GM12865 (cell line): ENCODE data around the gene STRN4.

Source experiments
- DNase-seq: peaks from one replicate; pipeline ENCODE4 v3.0.0; 2010; ENCODE audit warnings: low read depth
- H3K4me3 ChIP-seq: 2 replicates; pipeline ENCODE4 v1.5.1; 2011; ENCODE audit warnings: mild to moderate bottlenecking, low read depth, low read length, control low read depth
- TF ChIP-seq, protein P1 (sequence below): IDR thresholded peaks from 2 replicates; pipeline ENCODE4 v1.5.1; 2011; ENCODE audit warnings: low read length, control low read depth, low read depth, inconsistent platforms; ENCODE audit not compliant: insufficient read depth; ENCODE audit errors: missing control alignments

Gene STRN4

DNA sequence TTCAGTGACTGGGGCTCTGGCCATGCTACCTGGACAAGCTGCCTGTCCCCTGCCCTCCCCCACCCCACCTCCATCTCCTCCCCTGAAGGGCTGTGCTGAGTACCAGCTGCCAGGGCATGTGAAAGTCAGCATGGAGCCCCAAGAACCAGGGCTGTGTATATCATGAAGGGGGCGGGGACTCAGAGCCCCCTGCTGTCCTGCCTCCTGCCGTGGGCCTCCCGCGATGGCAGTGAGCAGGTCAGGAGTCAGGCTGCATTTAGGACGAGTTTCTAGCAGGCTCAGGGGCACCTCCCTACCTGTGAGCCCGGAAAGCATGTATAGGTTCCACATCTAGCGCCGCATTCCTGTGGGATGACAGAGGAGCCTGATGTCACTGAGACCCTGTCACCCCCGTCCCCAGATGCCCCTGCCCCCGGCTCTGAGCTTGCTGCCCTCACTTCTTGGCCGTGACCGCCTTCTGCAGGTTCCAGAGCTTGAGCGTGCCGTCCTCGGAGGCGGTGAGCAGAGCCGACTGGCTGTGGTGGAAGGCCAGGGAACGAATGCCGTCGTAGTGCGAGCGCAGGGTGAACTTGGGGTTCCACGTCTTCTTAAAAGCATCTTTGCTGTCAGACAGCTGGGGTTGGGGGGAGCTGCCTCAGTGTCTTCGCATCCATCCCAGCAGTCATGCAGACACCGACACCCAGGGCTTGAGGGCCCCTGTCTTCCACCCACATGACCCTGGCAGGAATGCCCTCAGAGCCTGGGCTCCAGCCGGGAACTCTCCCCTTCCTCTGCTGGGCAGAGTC lies 21.0 kb downstream of the STRN4 start:
- TF ChIP-seq, protein P1, sequence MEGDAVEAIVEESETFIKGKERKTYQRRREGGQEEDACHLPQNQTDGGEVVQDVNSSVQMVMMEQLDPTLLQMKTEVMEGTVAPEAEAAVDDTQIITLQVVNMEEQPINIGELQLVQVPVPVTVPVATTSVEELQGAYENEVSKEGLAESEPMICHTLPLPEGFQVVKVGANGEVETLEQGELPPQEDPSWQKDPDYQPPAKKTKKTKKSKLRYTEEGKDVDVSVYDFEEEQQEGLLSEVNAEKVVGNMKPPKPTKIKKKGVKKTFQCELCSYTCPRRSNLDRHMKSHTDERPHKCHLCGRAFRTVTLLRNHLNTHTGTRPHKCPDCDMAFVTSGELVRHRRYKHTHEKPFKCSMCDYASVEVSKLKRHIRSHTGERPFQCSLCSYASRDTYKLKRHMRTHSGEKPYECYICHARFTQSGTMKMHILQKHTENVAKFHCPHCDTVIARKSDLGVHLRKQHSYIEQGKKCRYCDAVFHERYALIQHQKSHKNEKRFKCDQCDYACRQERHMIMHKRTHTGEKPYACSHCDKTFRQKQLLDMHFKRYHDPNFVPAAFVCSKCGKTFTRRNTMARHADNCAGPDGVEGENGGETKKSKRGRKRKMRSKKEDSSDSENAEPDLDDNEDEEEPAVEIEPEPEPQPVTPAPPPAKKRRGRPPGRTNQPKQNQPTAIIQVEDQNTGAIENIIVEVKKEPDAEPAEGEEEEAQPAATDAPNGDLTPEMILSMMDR: no peak
- DNase-seq: no peak
- no peak overlapping the region for H3K4me3 ChIP-seq

DNA sequence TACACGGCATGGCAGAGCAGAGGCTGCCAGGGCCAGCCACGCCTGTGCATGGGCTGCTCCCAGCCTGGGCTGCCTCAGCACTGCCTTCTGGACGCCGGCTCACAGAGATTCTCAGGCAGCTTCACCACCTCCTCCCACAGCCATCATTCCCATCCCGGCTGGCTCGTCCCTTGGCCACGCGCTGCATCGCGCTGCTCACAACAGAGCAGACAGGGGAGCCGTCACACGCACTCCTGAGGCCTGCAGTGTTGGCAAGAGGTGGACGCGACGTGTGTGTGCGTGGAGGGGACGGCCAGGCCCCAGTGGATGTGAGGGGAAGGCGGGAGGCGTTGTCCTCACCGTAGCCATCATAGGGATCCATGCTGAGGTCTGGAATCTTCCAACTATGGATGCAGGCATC lies 21.8 kb downstream of the STRN4 start:
- no peak for DNase-seq
- no peak overlapping the region for H3K4me3 ChIP-seq
- TF ChIP-seq, protein P1: no peak

DNA sequence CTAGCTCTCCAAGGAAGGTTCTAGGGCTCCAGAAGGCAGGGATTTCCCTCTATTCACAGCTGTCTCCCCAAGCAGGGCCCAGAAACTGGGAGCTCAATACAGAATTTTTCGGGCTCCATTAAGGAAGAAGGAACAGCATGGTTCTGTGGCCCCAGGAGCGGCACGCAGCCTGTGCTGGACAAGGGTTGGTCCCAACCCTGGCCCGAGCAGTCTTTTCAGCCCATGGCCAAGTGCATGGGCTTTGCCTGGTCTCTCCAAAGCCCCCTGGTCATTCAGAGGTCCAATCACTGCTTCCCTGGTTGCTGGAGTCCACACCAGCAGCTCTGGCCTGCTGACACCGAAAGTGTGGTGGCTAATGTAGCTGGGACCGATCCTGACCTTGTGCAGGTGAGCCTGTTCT lies 22.8 kb downstream of the STRN4 start:
- no peak overlapping the region for H3K4me3 ChIP-seq
- no peak for DNase-seq
- TF ChIP-seq, protein P1: no peak

DNA sequence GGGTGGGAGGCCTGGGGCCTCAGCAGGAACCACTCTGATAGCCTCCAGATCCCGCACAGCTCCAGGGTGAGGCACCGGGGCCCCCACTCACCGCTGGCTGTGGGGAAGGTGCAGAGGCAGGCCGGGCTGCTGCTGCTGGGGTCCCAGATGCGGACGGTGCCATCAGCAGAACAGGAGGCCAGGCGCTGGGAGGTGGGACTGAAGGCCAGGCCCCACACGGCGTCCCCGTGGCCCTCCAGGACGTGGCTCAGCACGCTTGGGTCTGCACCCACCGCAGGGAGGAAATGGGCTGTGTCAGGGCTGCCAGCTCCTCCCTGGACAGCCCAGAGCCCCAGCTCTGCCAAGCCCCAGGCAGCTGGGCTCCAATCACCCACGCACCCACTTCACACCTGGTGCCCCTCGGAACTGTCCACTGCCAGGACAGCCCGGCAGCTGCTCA lies 23.2 kb downstream of the STRN4 start:
- TF ChIP-seq, protein P1: no peak
- no peak for DNase-seq
- H3K4me3 ChIP-seq: no peak overlapping the region

DNA sequence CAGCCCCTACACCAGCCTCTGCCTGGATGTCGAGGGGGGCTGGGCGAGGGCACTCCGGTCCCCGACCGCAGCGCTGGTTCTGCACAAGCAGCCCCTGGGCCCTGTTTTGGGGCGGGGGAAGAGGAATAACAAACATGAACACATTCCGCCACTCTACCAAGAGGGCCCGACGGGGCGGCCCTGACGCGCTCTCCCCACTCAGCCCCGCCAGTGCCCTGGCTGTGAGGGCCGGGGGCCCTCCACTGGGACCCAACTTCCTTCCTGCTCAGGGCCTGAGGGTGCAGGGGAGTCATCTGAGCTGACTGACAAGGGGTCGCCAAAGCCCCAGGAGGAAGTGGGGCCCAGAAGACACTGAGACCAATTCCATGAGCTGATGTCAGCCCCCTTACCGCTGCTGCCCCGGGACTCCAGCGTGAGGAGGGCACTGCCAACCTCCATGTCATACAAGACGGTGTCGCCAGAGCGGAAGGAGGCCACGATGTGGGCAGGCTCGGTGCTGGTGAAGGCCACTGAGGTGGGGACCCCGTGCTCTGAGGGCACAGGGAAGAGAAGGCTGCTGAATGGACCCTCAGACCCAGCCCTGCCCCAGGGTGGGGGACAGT lies 23.7 kb downstream of the STRN4 start:
- TF ChIP-seq, protein P1: no peak
- no peak overlapping the region for H3K4me3 ChIP-seq
- DNase-seq: no peak

DNA sequence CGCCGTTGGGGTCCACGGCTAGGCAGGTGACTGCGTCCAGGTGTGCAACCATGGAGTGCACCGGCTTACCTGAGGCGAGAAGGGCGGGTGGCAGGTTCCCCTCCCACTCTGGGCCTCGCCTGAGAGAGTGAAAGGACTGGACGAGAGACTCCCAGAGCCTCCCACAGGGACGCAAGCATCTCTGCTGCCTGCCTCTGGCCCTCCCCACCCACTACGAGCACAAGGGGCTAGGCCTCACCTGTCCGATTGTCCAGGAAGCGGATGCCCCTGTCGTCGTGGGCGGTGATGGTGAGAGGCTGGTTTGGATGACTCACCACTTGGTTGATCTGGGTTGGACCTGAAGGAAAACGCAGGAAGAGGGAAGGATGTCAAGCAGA lies 24.3 kb downstream of the STRN4 start:
- no peak overlapping the region for H3K4me3 ChIP-seq
- no peak for DNase-seq

More for the DNA sequence above, 24.3 kb downstream of the STRN4 start:
- TF ChIP-seq, protein P1: no peak
